ENCODE data around the gene ASXL3.

The ASXL3 gene

GRCh38 chr18:33720133-33720532, 142.1 kb downstream of the ASXL3 start:
- no peak for DNase-seq (ENCODE audit: low spot score)

GRCh38 chr18:33729556-33729955, 151.5 kb downstream of the ASXL3 start:
- DNase-seq (ENCODE audit: low spot score): no peak

GRCh38 chr18:33733376-33733775, 155.4 kb downstream of the ASXL3 start:
- DNase-seq (ENCODE audit: low spot score): no peak

GRCh38 chr18:33735428-33735827, 157.4 kb downstream of the ASXL3 start:
- no peak for DNase-seq (ENCODE audit: low spot score)

GRCh38 chr18:33741760-33742159, 163.7 kb downstream of the ASXL3 start:
- DNase-seq (ENCODE audit: low spot score): no peak

GRCh38 chr18:33744032-33744697, 166.1 kb downstream of the ASXL3 start:
- no peak for DNase-seq (ENCODE audit: low spot score)

- DNase-seq (ENCODE audit: low spot score): no peak
Measured at GRCh38 chr18:33745151-33745795, 167.3 kb downstream of the ASXL3 start.

- no peak for DNase-seq (ENCODE audit: low spot score)
Measured at GRCh38 chr18:33745871-33746545, 168.0 kb downstream of the ASXL3 start.

- no peak for DNase-seq (ENCODE audit: low spot score)
Measured at GRCh38 chr18:33749834-33750233, 171.8 kb downstream of the ASXL3 start.

- no peak for DNase-seq (ENCODE audit: low spot score)
Measured at GRCh38 chr18:33750366-33750765, 172.3 kb downstream of the ASXL3 start.

- no peak for DNase-seq (ENCODE audit: low spot score)
Measured at GRCh38 chr18:33751613-33752221, 173.7 kb downstream of the ASXL3 start.

- no peak for DNase-seq (ENCODE audit: low spot score)
Measured at GRCh38 chr18:33755391-33755790, 177.4 kb downstream of the ASXL3 start.

- DNase-seq (ENCODE audit: low spot score): peak; percentile 15
Measured at GRCh38 chr18:33755931-33756560, 178.0 kb downstream of the ASXL3 start.

GRCh38 chr18:33757037-33757436, 179.0 kb downstream of the ASXL3 start:
- DNase-seq (ENCODE audit: low spot score): no peak

- peak; percentile 14 for DNase-seq (ENCODE audit: low spot score)
Measured at GRCh38 chr18:33761363-33761762, 183.3 kb downstream of the ASXL3 start.

- no peak for DNase-seq (ENCODE audit: low spot score)
Measured at GRCh38 chr18:33781429-33781828, 203.4 kb downstream of the ASXL3 start.
